K562 (cell line): ENCODE measurements around the gene ZBTB24. TPM values are rescaled to one million over a fixed set of nuclear protein-coding genes. Genes with fewer than 3 reads are reported as not detected.

Experiments
- ATAC-seq: fragments of 200-7000 bp; cut with Tn5 transposase; 3 replicates; pipeline ENCODE4 v1.9.1; 2020; ENCODE audit warnings: moderate library complexity
- BruUV-seq: library from RNA; stranded (reverse); fragments of 400-500 nt; replicated peaks from 2 replicates; lab custom pipeline; 2021; lab: Mats Ljungman, UMichigan
- CTCF ChIA-PET: fragments of 300-600 bp; formaldehyde crosslinking; extraction: SDS; loops from one replicate; lab custom pipeline; 2021; ENCODE audit warnings: low intra/inter-chr PET ratio; lab: Yijun Ruan, JAX
- POLR2A ChIA-PET: fragments of 300-600, 350-650 bp; sonication (Branson Sonifier 250); formaldehyde crosslinking; extraction: SDS; loops from one replicate; lab custom pipeline; 2021; ENCODE audit warnings: antibody characterized with exemption, inconsistent platforms; lab: Yijun Ruan, JAX
- DNase-seq, 4 experiments: peaks; one replicate each; pipeline versions ENCODE4 v3.0.0 to v3.0.0-alpha.2; 2011 to 2018; ENCODE audit warnings: low spot score in 3 of 4, mixed read lengths in 3 of 4; ENCODE audit errors: extremely low read depth in 1 of 4
- FAIRE-seq: peaks from 2 replicates; lab custom pipeline; 2011; peaks lifted over from hg19 to GRCh38; lab: Jason Lieb, UNC
- H2AFZ ChIP-seq: 2 replicates; pipeline ENCODE4 v1.6.0; 2011; ENCODE audit warnings: low read depth, low read length, control low read depth, inconsistent platforms
- H3K27ac ChIP-seq: fragments of 200-600 bp; 3 replicates; pipeline ENCODE4 v1.8.0; 2011; ENCODE audit warnings: low read depth, mild to moderate bottlenecking, control low read depth, inconsistent platforms, low read length, moderate library complexity, mixed read lengths; ENCODE audit errors: extremely low read depth
- H3K27me3 ChIP-seq, 2 experiments: fragments of 300-600 bp in 1 of 2; 2 replicates in 1 of 2; 3 replicates in 1 of 2; pipeline versions ENCODE4 v1.6.0 to v1.8.0; 2011; ENCODE audit warnings: inconsistent platforms in 2 of 2, low read length in 2 of 2, mild to moderate bottlenecking in 1 of 2, mixed read lengths in 1 of 2, moderate library complexity in 1 of 2; ENCODE audit not compliant: control insufficient read depth in 2 of 2, insufficient read depth in 2 of 2
- H3K36me3 ChIP-seq: fragments of 300-600 bp; 3 replicates; pipeline ENCODE4 v1.8.0; 2011; ENCODE audit warnings: mild to moderate bottlenecking, low read length, inconsistent platforms; ENCODE audit not compliant: control insufficient read depth, insufficient read depth
- H3K4me1 ChIP-seq, 2 experiments: fragments of 200-600 bp in 1 of 2; replicated peaks in 1 of 2; 2 replicates in 1 of 2; 3 replicates in 1 of 2; pipeline versions ENCODE4 v1.5.1 to v1.8.0; 2011; ENCODE audit warnings: inconsistent platforms in 2 of 2, low read length in 2 of 2, mild to moderate bottlenecking in 1 of 2, mixed read lengths in 1 of 2, moderate library complexity in 1 of 2; ENCODE audit not compliant: control insufficient read depth in 2 of 2, insufficient read depth in 2 of 2
- H3K4me2 ChIP-seq: 2 replicates; pipeline ENCODE4 v1.6.1; 2011; ENCODE audit warnings: low read length, control low read depth, inconsistent platforms, mixed read lengths; ENCODE audit not compliant: insufficient read depth
- H3K4me3 ChIP-seq: fragments of 200-600 bp; sonication (generic), shearing (Covaris generic); 2 replicates; pipeline ENCODE4 v1.5.1; 2016; ENCODE audit warnings: control low read depth, inconsistent platforms
- H3K79me2 ChIP-seq: fragments of 200-600 bp; 3 replicates; pipeline ENCODE4 v1.8.0; 2011; ENCODE audit warnings: low read length, inconsistent platforms; ENCODE audit not compliant: control insufficient read depth, insufficient read depth
- H3K9ac ChIP-seq, 2 experiments: 2 replicates each; pipeline versions ENCODE4 v1.6.0 to v1.6.1; 2011; ENCODE audit warnings: low read depth in 2 of 2, low read length in 2 of 2, control low read depth in 1 of 2, inconsistent platforms in 1 of 2, mild to moderate bottlenecking in 1 of 2, mixed read lengths in 1 of 2; ENCODE audit not compliant: insufficient read depth in 1 of 2
- H3K9me1 ChIP-seq: one replicate; pipeline ENCODE4 v1.6.0; 2011; ENCODE audit warnings: inconsistent platforms, mild to moderate bottlenecking, low read length, moderate library complexity; ENCODE audit not compliant: control insufficient read depth, insufficient read depth
- H3K9me3 ChIP-seq: replicated peaks from 2 replicates; pipeline ENCODE4 v1.5.1; 2011; ENCODE audit warnings: low read depth, low read length, inconsistent platforms; ENCODE audit not compliant: control insufficient read depth, insufficient read depth
- H4K20me1 ChIP-seq: replicated peaks from 2 replicates; pipeline ENCODE4 v1.6.1; 2011; ENCODE audit warnings: low read length, inconsistent platforms, mixed read lengths; ENCODE audit not compliant: control insufficient read depth, insufficient read depth
- CTCF ChIP-seq, 3 experiments: IDR thresholded peaks in 2 of 3; conservative IDR thresholded peaks in 1 of 3; 2 replicates each; pipeline ENCODE4 v1.5.1; 2011 to 2012; ENCODE audit warnings: low read length in 3 of 3, mild to moderate bottlenecking in 3 of 3, control low read depth in 2 of 3, improper control_type of control experiment in 1 of 3, inconsistent platforms in 1 of 3, low read depth in 1 of 3, mixed read lengths in 1 of 3, moderate library complexity in 1 of 3; ENCODE audit not compliant: insufficient read depth in 2 of 3
- KDM1A ChIP-seq, 2 experiments: fragments of 450-650 bp; IDR thresholded peaks; 2 replicates each; pipeline ENCODE4 v1.6.1; 2016; ENCODE audit warnings: mild to moderate bottlenecking in 2 of 2
- NUFIP1 ChIP-seq: fragments of 450-650 bp; IDR thresholded peaks from 2 replicates; pipeline ENCODE4 v1.6.1; 2018; ENCODE audit not compliant: partially characterized antibody
- RBM34 ChIP-seq: fragments of 200-400 bp; formaldehyde crosslinking; IDR thresholded peaks from 2 replicates; pipeline ENCODE4 v1.6.1; 2018; ENCODE audit warnings: low read length, borderline replicate concordance; ENCODE audit not compliant: insufficient read depth
- TBL1XR1 ChIP-seq, 2 experiments: IDR thresholded peaks; 2 replicates each; pipeline ENCODE4 v1.6.1; 2012; ENCODE audit warnings: improper control_type of control experiment in 2 of 2, low read length in 2 of 2, mild to moderate bottlenecking in 1 of 2
- ZNF239 ChIP-seq: fragments of 250-450 bp; sonication (Bioruptor Pico); IDR thresholded peaks from 2 replicates; pipeline ENCODE4 v1.4.0; 2020; ENCODE audit warnings: mild to moderate bottlenecking
- ZNF707 ChIP-seq: fragments of 250-450 bp; sonication (Bioruptor Pico); conservative IDR thresholded peaks from 2 replicates; pipeline ENCODE4 v1.8.0; 2022; ENCODE audit warnings: inconsistent platforms, mild to moderate bottlenecking, moderate library complexity
- WGBS: fragments of 100-300 bp; shearing (Covaris generic); methylation state at CpG from one replicate; pipeline ENCODE4 v1.1.6; 2016; ENCODE audit warnings: low coverage, mixed read lengths; ENCODE audit not compliant: insufficient coverage; ENCODE audit errors: missing lambda C conversion rate; 5-methylcytosine and 5-hydroxymethylcytosine counted together
- in situ Hi-C: fragments of 300-500 bp; cut with MboI; formaldehyde crosslinking; loops from 4 replicates; pipeline ENCODE4 v1.15.0; 2018; ENCODE audit warnings: inconsistent platforms, mixed read lengths
- intact Hi-C: fragments of 100-400 bp; cut with micrococcal nuclease; formaldehyde crosslinking; loops from 2 replicates; pipeline ENCODE4 v1.14.2; 2022
- polyA plus RNA-seq, 8 experiments: library from polyadenylated mRNA; depleted of rRNA in 4 of 8; stranded (reverse) in 5 of 8; unstranded in 3 of 8; fragments of >200 nt; fragmentation: Nextera tagmentation in 2 of 8; fragmentation: Illumina TruSeq in 1 of 8; extraction: Ambion mirVana in 2 of 8; extraction: Trizol in 1 of 8; gene quantifications; 2 replicates each; pipeline versions ENCODE4 v1.2.1 to v1.2.3, GENCODE V29; 2011 to 2014; ENCODE audit warnings: inconsistent platforms in 1 of 8, missing spikeins in 1 of 8
- total RNA-seq, 7 experiments: library from RNA; depleted of rRNA in 6 of 7; stranded (reverse); fragments of >200 nt in 6 of 7; fragmentation: Illumina TruSeq in 2 of 7; extraction: Trizol in 2 of 7; gene quantifications; 2 replicates each; pipeline versions ENCODE4 v1.2.1 to v1.2.3, GENCODE V29; 2011 to 2021; ENCODE audit warnings: low replicate concordance in 1 of 7
- TF ChIP-seq, protein P1 (sequence below): fragments of 250-450 bp; sonication (Bioruptor Pico); IDR thresholded peaks from 2 replicates; pipeline ENCODE4 v1.6.1; 2021; ENCODE audit warnings: mild to moderate bottlenecking

ZBTB24 gene
- total and polyA plus RNA-seq, 9 of the 15 experiments (the other 6 are each of a cell fraction or from before 2014, with no cell fraction given), result 2.0 to 16.7 (median 8.3) TPM

DNA sequence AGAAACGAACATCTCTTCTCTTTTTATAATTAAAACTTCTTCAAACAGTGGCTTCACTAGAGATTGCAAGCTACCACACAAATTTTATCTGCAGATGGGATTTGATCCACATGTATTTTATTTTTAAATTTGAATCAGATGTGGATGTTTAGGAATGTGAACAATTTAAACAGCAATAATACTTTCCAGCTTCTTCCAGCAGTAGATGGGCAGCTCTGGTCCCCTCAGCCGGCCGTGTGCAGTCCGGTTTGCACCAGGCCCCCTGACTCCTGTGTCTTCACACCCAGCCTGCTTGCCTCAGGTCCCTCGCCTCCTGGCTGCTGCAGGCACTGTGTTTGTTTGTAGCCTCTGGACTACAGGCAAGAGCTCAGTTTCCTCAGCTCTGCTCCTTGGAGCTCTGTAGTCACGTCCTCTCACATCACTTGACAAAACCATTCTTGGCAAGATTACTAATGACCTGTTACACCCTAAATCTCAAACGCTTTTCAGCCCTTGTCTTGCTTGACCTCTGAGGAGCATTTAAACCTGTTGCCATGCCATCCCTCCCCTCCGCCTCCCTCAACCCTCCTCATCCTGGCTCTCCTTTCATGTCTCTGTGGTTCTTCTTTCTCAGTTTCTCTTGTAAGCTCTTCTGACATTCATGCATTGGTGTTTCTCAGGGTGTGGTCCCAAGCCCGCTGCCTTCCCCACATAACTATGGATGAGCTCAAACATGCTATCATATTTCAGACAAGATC is 13.2 kb upstream of the ZBTB24 start:
- Histone ChIP-seq H3K4me1 (peaks cover 0 to 7% of the 10 kb centered on the region in 2 experiments; a peak in 2 of 5 replicates), H4K20me1 (no peaks in the 10 kb centered on the region), H3K9ac (no peak overlapping the region), H3K27me3 (peaks cover 6 to 12% of the 10 kb centered on the region in 2 experiments), H3K4me2 (no peak overlapping the region), H3K9me3 (no peaks in the 10 kb centered on the region), H3K27ac (no peak overlapping the region), H3K79me2 (no peaks in the 10 kb centered on the region), H3K9me1 (no peaks in the 10 kb centered on the region), H3K4me3 (no peak overlapping the region), H2AFZ (0 out of 2 replicates have a peak overlapping the region, but pooled peaks have one; percentile 21), H3K36me3 (no peaks in the 10 kb centered on the region)
- WGBS, result 6% methylated on average over 9 of the region's 9 CpGs
- in situ Hi-C loops, result no loop called here
- ChIA-PET CTCF (interaction anchor here (0.6 kb wide), 1 partner anchor 725 kb away, joined by 5 read pairs; no protein-coding TSS in a partner anchor), POLR2A (interaction anchor here (1.3 kb wide), 1 partner anchor 12 kb away, joined by 5 read pairs; no protein-coding TSS in a partner anchor)
- BruUV-seq, result no TSS peak
- intact Hi-C loops, result no loop called here
- no peak for DNase-seq
- FAIRE-seq, result no peak
- TF ChIP-seq RBM34 (no peak), ZNF707 (CRISPR knock-in tag) (no peak), CTCF (IDR thresholded peaks at IDR 0.05 in 2 of 3, conservative IDR thresholded peaks at IDR 0.05 in 1 of 3; ENCODE audit: insufficient read depth in 2 of 3, low read depth in 1 of 3, low read length in 3 of 3) (no peak), NUFIP1 (no peak), TBL1XR1 (IDR thresholded peaks at IDR 0.05; ENCODE audit: low read length in 2 of 2) (no peak), ZNF239 (CRISPR knock-in tag) (no peak), KDM1A (IDR thresholded peaks at IDR 0.05) (no peak)
- TF ChIP-seq, protein P1, sequence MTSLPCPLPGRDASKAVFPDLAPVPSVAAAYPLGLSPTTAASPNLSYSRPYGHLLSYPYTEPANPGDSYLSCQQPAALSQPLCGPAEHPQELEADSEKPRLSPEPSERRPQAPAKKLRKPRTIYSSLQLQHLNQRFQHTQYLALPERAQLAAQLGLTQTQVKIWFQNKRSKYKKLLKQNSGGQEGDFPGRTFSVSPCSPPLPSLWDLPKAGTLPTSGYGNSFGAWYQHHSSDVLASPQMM (CRISPR knock-in tag), result no peak
- ATAC-seq, result no peak
